Thyroid gland (tissue), 4 donors: ENCODE data around the gene TCEA2.

Source experiments
- CTCF ChIP-seq, 6 experiments: fragments of 200-600 bp in 3 of 6; fragments of 450-650 bp in 3 of 6; sonication (generic) in 3 of 6; IDR thresholded peaks; one replicate each; pipeline ENCODE4 v1.5.1; 2016 to 2019; ENCODE audit warnings: antibody characterized with exemption in 6 of 6, mild to moderate bottlenecking in 2 of 6, inconsistent platforms in 1 of 6, moderate library complexity in 1 of 6
- POLR2A ChIP-seq, 2 donors: fragments of 450-650 bp; IDR thresholded peaks; one replicate each; pipeline ENCODE4 v1.6.1; 2017; ENCODE audit warnings: antibody characterized with exemption in 2 of 2, mild to moderate bottlenecking in 2 of 2, moderate library complexity in 1 of 2

- TF ChIP-seq POLR2A (IDR thresholded peaks at IDR 0.05) (no peak), CTCF (IDR thresholded peaks at IDR 0.05) (no peak)
Observed at GRCh38 chr20:64055893-64056638, 6.9 kb upstream of the TCEA2 start.
